GM18951 (cell line): ENCODE measurements around the gene SSX2IP.

Experiments
- POLR2A ChIP-seq: IDR thresholded peaks from 4 replicates; pipeline ENCODE4 v1.6.1; 2011; ENCODE audit warnings: mild to moderate bottlenecking; ENCODE audit not compliant: insufficient read length, insufficient read depth; ENCODE audit errors: extremely low read depth
- in situ Hi-C: fragments of 300-500 bp; cut with MboI; formaldehyde crosslinking; loops from one replicate; pipeline ENCODE4 v1.12.0; 2022; ENCODE audit warnings: low sequenced_read_pairs, mixed read lengths, inconsistent platforms; ENCODE audit not compliant: unreplicated experiment

Gene SSX2IP

DNA sequence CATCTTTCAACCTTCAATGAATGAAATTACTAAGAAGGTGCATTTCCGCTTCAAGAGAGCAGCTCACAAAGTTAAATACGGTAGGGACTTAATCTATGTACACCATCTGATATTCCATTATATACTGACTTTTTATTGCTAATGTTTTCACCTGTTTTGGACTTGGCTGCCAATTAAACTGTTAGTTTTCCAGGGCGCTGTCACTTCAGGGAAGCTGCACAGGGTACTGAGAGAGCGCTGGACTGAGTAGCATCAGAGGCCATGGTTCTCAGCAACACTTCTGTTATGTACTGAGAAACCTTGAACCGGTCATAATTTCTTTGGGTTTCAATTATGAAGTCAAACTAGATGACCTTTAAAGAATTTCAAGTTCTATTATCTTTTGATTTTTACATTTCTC is 8.2 kb downstream of the SSX2IP start:
- in situ Hi-C loops, result no loop called here
- TF ChIP-seq POLR2A, result no peak

- in situ Hi-C loops, result no loop called here
- TF ChIP-seq POLR2A, result no peak
Measured at GRCh38 chr1:84677415-84678099, 12.7 kb downstream of the SSX2IP start.

- in situ Hi-C loops, result no loop called here
- no peak for TF ChIP-seq POLR2A
Measured at GRCh38 chr1:84675631-84676030, 14.6 kb downstream of the SSX2IP start.

- in situ Hi-C loops, result no loop called here
- TF ChIP-seq POLR2A, result no peak
Measured at GRCh38 chr1:84675106-84675505, 15.2 kb downstream of the SSX2IP start.

DNA sequence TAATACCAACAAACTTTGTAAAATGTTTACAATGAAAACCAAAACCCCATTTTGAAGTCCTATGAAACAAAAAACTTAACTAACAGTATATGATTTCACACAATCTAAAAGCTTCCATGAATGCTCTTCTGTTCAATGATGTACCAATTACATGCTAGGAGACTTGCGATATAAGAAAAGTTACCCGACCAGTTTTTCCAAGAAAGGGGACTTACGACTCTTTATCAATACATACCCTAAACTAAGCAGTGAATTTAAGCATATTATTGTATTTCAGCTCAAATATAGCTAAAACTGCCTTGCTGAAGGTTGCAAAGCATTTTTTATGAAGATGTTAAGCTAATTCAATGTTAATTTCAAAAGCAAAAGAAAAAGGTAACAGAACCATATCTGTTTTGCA is 15.6 kb downstream of the SSX2IP start:
- in situ Hi-C loops, result no loop called here
- TF ChIP-seq POLR2A, result no peak

DNA sequence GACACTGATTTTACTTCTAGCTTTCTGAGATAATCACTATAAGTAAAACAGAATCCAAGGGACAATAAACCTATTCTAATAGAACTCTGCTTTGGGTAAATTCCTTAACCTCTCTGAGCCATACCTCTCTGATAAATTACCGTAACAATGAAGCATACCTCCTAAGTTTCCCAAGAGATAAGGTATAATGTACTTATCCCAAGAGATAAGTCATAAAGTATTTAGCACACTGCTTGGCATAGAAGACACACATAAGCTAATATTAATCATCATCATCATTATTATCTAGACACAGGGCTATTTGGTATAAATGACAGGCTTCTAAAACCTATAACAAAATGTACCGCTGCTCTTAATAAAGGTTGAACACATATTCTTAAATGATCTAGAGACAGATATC is 16.2 kb downstream of the SSX2IP start:
- TF ChIP-seq POLR2A, result no peak
- in situ Hi-C loops, result no loop called here

GRCh38 chr1:84672080-84672854 is 18.0 kb downstream of the SSX2IP start:
- no peak for TF ChIP-seq POLR2A
- in situ Hi-C loops, result no loop called here

- in situ Hi-C loops, result no loop called here
- TF ChIP-seq POLR2A, result no peak
Measured at GRCh38 chr1:84669831-84670230, 20.4 kb downstream of the SSX2IP start.

DNA sequence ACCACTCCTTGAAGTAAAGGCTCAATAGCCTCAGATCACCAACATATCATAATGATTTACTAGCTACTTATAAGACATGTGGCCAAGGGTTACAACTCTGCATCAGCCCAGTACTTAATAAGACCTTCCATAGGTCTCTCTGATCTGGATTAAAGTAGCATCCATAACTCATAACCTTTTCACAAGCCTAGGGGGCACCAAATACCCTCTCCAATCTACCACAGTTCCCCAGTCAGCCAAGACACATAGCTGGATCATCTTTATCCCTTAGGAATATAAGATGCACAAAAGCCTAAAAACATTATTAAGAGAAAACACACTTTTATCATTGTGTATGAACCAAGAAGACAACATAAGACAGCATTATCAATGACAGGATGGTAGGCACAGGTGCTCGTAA is 22.1 kb downstream of the SSX2IP start:
- in situ Hi-C loops, result no loop called here
- TF ChIP-seq POLR2A, result no peak

DNA sequence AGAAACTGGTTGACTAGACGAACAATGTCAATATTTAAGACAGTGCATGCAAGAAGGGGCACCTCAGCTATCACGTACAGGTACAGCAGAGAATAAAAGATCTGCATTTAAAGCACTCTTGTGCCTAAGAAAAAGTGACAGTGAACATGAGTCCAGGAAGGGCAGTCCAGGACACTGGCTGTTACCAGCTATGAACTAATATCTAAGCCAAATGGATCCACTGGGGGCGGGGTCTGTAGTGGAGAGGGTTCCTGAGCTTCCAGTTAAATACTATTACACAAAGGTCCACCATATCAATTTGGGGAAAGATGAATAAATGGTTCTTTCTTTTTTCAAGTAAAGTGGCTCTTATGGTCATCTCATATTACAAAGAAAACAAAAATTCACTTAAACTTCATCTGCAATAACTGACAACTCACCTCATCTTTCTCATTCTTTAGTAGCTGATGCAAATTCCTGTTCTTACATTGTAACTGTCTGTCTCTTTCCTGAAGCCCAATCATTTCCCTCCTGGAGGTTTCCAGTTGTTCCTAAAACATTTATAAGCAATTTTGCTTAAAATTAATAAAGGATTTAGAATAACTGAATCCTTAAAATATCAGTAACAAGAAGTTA is 24.5 kb downstream of the SSX2IP start:
- no peak for TF ChIP-seq POLR2A
- in situ Hi-C loops, result no loop called here

DNA sequence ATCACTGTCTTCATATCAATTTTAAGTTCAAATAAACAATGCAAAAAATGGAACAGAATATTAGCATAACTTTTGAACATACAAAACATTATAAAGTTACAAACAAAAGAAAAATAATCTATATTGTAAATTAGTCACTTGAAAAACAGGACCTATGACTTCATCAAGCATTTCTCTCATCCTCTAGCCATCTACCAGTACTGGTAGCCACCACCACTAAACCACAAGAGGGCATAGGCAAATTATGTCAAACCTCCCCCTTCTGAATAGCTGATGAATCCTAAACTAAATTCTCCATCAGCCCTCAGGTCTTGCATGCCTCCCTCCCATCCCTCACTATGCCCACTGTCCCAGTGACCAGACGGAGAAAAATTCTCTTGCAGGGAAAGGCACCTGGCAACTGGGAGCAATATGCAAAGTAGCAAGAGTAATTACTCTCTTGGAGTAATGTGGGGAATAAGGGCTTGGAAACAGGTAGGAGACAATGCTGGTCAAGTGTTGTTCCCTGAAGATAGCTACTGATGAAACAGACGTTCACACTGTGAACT is 37.1 kb downstream of the SSX2IP start:
- in situ Hi-C loops, result no loop called here
- no peak for TF ChIP-seq POLR2A

GRCh38 chr1:84644472-84644871 is 45.8 kb downstream of the SSX2IP start:
- no peak for TF ChIP-seq POLR2A
- in situ Hi-C loops, result loop anchor here (25.0 kb wide), 1 partner anchor 732 kb away; no protein-coding TSS in a partner anchor

DNA sequence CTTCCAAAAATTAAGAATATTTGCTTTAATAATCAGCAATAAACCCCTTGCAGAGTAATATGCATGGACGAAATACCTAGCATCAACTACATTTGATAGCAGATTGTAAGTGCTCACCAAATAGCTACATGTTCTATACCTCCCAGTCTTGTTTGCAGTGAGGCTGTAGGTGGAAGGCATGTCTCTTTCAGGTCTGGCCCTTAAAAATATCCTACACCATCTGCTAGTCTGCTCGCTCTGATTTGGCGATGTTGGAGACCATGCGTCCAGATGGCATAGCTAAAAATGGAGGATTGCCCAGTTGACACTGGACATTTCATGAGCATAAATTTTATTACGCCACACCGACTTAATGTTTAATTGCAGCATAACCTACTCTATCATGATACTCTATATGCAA is 47.1 kb downstream of the SSX2IP start:
- TF ChIP-seq POLR2A, result no peak
- in situ Hi-C loops, result loop anchor here (25.0 kb wide), 1 partner anchor 731 kb away; no protein-coding TSS in a partner anchor

DNA sequence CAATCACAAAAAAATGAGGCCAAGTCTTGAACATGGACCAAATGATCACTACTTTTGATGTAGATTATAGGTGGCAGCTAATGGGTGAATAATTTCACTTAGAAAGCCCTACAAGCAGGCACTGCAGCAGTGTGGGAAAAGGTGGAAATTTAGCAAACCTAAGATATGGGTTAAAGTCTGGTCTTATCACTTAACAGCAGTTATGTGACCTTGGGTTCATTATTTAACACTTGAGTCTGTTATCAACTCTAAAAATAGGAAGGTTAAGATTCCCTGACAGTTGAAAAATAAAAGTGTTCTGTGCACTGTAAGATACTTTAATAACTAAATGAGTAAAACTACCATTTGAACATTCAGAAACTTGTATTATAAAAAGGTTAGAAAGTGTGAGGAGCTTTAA is 47.5 kb downstream of the SSX2IP start:
- no peak for TF ChIP-seq POLR2A
- in situ Hi-C loops, result loop anchor here (25.0 kb wide), 1 partner anchor 730 kb away; no protein-coding TSS in a partner anchor

DNA sequence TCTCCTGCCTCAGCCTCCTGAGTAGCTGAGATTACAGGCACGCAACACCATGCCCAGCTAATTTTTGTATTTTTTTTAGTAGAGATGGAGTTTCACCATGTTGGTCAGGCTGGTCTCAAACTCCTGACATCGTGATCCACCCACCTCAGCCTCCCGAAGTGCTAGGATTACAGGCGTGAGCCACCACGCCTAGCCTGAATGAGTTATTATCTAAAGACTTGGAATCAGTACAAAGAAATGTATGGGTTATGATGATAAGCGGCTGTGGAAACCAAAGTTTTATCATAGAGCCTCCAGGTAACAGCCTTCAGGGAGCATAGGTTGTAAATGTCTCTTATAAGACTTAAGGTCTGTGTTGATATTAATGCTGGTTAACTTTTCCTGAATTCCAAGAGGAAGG is 50.5 kb downstream of the SSX2IP start:
- in situ Hi-C loops, result loop anchor here (25.0 kb wide), 1 partner anchor 727 kb away; no protein-coding TSS in a partner anchor
